Ishikawa (cell line): ENCODE measurements around the gene CYSTM1.

ENCODE experiments used
- CEBPB ChIP-seq: IDR thresholded peaks from 2 replicates; pipeline ENCODE4 v1.6.1; 2012
- CREB1 ChIP-seq: IDR thresholded peaks from 2 replicates; pipeline ENCODE4 v1.6.1; 2012; ENCODE audit warnings: low read depth
- EGR1 ChIP-seq: IDR thresholded peaks from 2 replicates; pipeline ENCODE4 v1.6.1; 2012
- EP300 ChIP-seq: IDR thresholded peaks from 2 replicates; pipeline ENCODE4 v1.6.1; 2012; ENCODE audit warnings: borderline replicate concordance
- FOXM1 ChIP-seq: IDR thresholded peaks from 2 replicates; pipeline ENCODE4 v1.6.1; 2012; ENCODE audit warnings: low read depth, borderline replicate concordance
- MAX ChIP-seq: IDR thresholded peaks from 2 replicates; pipeline ENCODE4 v1.6.1; 2012
- NFIC ChIP-seq: IDR thresholded peaks from 2 replicates; pipeline ENCODE4 v1.6.1; 2012
- RAD21 ChIP-seq: IDR thresholded peaks from 2 replicates; pipeline ENCODE4 v1.6.1; 2012; ENCODE audit warnings: low read depth
- REST ChIP-seq: IDR thresholded peaks from 2 replicates; pipeline ENCODE4 v1.6.1; 2012; ENCODE audit warnings: low read depth, mild to moderate bottlenecking
- TAF1 ChIP-seq: IDR thresholded peaks from 2 replicates; pipeline ENCODE4 v1.6.1; 2012; ENCODE audit warnings: low read depth, mild to moderate bottlenecking
- TCF12 ChIP-seq: IDR thresholded peaks from 2 replicates; pipeline ENCODE4 v1.6.1; 2012; ENCODE audit warnings: low read depth
- TEAD4 ChIP-seq: IDR thresholded peaks from 2 replicates; pipeline ENCODE4 v1.6.1; 2012
- USF1 ChIP-seq: IDR thresholded peaks from 2 replicates; pipeline ENCODE4 v1.6.1; 2012
- YY1 ChIP-seq: IDR thresholded peaks from 2 replicates; pipeline ENCODE4 v1.6.1; 2012; ENCODE audit warnings: low read depth
- ZBTB7A ChIP-seq: IDR thresholded peaks from 2 replicates; pipeline ENCODE4 v1.6.1; 2012; ENCODE audit warnings: low read depth

CYSTM1 gene

GRCh38 chr5:140181002-140181483, 6.1 kb downstream of the CYSTM1 start:
- no peak for TF ChIP-seq CEBPB
- no peak for TF ChIP-seq ZBTB7A
- no peak for TF ChIP-seq EGR1
- TF ChIP-seq TAF1, result no peak
- TF ChIP-seq TCF12, result no peak
- TF ChIP-seq MAX, result no peak
- TF ChIP-seq NFIC, result no peak
- no peak for TF ChIP-seq TEAD4
- no peak for TF ChIP-seq RAD21

- TF ChIP-seq EGR1, result no peak
- no peak for TF ChIP-seq RAD21
- no peak for TF ChIP-seq CEBPB
- no peak for TF ChIP-seq EP300
- TF ChIP-seq TEAD4, result no peak
- TF ChIP-seq TCF12, result no peak
- no peak for TF ChIP-seq YY1
- no peak for TF ChIP-seq FOXM1
- no peak for TF ChIP-seq REST
- no peak for TF ChIP-seq NFIC
- no peak for TF ChIP-seq ZBTB7A
- no peak for TF ChIP-seq USF1
Measured at GRCh38 chr5:140181525-140181924, 6.5 kb downstream of the CYSTM1 start.

DNA sequence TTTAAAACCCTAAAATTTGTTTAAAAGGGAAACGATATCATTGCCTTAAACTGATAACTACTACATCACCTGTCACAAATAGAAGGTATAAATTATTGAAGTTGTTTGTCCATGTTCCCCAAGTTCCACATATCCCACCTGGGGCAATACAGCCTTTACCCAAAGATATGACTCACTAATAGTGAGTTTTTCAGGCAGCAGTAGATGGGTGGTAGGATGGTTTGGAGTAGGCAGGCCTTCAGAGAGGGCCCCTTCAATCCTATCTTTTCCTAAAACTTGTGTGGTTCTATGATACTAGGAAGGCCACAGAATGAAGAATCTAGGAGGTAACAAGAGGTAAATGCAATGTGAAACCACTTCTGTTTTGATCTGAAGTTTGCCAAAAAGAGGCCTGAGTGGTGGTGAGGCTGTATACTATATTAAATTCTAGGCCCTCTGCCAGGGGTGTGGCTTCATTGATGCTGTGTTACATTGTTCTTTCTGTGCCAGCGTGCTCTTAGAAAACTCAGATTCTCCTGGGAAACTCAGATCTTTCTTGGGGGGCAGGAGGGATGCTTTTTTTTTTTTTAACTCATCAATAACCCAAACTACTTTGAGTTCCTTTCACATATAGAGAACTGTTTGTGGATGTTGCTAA, 7.2 kb downstream of the CYSTM1 start:
- peak; percentile 32; the same call in 1 of the 2 replicates for TF ChIP-seq NFIC
- TF ChIP-seq EGR1, result no peak

DNA sequence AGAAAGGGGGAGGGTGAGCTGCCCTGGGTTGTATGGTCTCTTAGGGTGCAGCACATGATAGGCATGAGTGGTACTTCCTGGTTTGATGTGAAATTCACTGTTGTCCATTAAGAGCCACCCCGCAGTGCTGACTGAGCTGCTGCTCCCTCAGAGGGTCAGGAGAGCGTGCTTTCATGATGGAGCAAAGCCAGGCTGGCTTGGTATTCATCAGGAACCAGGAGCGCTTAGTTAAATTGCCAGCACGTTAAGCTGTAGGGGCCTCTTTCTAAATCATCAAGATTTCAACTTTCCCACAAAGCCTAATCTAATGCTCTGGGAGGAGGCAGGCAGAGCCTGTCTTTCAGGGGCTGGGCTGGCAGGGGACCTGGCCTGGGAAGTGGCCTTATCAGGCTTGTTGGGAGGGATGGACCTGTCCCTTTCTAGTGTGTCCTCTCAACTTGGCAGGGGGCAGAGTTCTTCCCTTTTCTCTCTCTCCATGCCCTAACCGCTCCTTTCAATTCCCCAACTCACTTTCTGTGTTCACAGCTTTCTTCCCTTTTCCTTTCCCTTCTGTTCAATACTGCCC, 7.9 kb downstream of the CYSTM1 start:
- TF ChIP-seq TEAD4 (no peak), NFIC (no peak), ZBTB7A (no peak), RAD21 (no peak), CEBPB (no peak), CREB1 (no peak), FOXM1 (no peak), EP300 (no peak), YY1 (no peak), TAF1 (no peak), USF1 (no peak), TCF12 (no peak), EGR1 (no peak)

- TF ChIP-seq NFIC (no peak), REST (no peak), TAF1 (no peak), ZBTB7A (no peak), USF1 (no peak), FOXM1 (no peak), EP300 (no peak), TEAD4 (no peak), YY1 (no peak), CEBPB (no peak), EGR1 (no peak), TCF12 (no peak), MAX (no peak), CREB1 (no peak), RAD21 (no peak)
Measured at GRCh38 chr5:140185409-140185808, 10.4 kb downstream of the CYSTM1 start.

DNA sequence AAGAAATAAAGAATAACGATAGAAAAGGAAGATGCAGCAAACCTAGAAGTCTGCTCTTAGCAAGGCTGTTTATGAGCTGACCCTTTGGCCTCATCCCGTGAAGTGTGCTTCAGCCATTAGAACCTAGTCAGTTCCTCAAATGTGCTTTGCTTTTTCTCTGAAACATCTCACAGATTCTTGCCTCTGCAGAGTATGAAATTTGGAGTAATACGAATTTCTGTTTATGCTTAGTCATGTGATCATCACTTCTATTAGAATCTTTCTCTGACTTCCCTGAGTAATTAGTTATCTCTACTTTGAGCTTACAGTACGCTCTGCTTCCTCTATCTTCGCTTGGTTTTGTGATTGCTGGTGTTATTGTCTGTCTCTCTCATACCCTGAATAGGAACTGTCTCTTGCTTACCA, 11.3 kb downstream of the CYSTM1 start:
- TF ChIP-seq YY1 (no peak), CREB1 (no peak), EP300 (no peak), TEAD4 (no peak), USF1 (no peak), NFIC (no peak), ZBTB7A (no peak), REST (no peak)
